ENCODE data around the gene ZBED1. TPM values are rescaled to one million over a fixed set of nuclear protein-coding genes. Genes with fewer than 3 reads are reported as not detected.
A peak's percentile ranks its signal among the peaks of the same experiment; 100 is the strongest.

Gene ZBED1
- total RNA-seq, 1 experiment from 2014 or later = 26.4 TPM

DNA sequence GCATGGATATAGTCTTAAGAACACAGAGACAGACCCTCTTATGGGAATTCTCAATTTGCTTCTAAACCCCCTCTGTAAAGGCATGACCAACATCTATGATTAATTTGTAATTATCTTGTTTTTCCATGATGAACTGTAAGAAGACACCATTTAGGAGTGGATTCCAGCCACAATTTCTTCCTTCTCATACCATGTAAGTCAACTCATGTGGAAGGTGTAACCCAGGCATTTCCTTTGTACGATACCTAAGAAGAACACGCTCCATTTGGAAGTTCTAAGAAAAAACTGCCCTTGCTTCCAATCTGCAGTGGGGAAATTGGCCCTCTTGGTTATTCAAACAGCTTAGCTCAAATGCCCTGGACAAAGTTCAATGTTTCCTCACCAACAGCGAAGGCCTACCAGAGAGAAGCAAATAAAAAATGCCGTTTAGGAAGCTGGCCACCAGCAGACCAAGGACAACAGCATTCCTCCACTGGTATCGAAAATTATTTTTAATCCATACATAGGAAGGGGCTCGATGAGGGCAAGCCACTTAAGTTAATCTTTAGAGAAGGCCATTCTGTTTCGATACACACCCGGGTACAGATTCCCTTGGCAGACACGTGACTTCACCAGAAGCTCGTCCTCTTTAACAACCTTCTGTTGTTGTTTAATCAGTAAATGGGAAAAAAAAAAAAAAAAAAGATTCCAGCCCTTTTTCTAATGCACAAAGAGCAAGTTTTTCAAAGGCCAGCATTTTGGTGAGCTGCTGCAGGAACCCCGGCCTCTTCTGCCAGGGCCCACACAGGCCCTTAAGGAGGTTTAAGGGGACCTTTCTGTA, 2.6 kb downstream of the ZBED1 start:
- Histone ChIP-seq H3K9me3 (replicated peaks) (no peaks in the 10 kb centered on the region), H3K27me3 (no peaks in the 10 kb centered on the region), H3K4me1 (peaks cover 6% of the 10 kb centered on the region; the same call in 1 of the 2 replicates), H3K27ac (no peak overlapping the region), H3K36me3 (peaks cover 11% of the 10 kb centered on the region), H3K4me3 (no peak overlapping the region)
- DNase-seq = no peak

DNA sequence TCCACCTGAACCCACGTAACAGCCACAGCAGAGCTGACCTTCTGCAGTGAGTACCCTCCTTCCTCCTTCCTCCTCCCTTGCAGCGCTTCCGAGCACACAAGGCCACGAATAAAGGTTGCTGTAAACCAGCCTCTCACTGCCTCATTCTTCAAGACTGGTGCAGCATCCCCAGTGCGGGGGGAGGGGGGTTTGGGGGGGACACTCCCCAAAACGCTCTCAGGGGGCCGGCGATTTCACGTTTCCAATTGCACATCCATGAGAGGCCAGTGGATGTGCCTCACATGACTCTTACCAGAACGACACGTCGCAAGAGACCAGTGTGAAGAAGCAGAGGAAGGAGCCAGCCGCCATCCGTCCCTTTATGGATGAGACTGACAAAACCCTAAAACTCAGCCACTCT, 5.2 kb downstream of the ZBED1 start:
- Histone ChIP-seq H3K36me3 (peaks cover 20% of the 10 kb centered on the region), H3K9me3 (replicated peaks) (no peaks in the 10 kb centered on the region), H3K27ac (no peak overlapping the region), H3K4me1 (peaks cover 6% of the 10 kb centered on the region; the same call in 1 of the 2 replicates), H3K27me3 (no peaks in the 10 kb centered on the region), H3K4me3 (no peak overlapping the region)
- DNase-seq = no peak

DNA sequence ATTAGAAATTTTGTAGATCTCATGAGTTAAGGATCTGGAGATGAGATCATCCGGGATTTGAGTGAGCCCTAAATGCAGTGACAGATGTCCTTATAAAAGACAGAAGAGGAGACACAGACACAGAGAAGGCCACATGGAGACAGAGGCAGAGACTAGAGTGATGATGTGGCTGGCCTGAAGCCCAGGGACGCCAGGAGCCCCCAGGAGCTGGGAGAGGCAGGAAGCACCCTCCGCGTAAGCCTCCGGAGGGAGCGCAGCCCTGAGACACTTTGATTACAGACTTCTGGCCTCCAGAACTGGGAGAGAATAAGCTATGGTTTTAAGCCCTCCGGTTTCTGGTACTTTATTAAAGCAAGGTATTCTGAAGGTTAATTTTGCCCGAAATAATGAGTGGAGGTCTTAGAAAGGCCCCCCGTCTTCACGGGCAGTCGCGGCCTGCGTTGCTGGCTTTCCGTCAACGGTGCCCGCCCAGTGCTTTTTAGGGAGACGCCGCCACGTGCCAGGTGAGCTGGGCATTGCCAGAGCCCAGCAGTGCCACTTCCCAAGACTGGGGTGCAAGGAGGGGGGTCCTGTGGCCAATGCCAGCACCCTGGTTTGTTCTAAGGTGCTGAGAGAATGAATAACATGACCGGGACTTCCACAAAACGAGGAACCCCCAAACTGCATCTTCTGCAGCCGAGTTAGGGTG, 8.1 kb downstream of the ZBED1 start:
- Histone ChIP-seq H3K9me3 (replicated peaks) (no peaks in the 10 kb centered on the region), H3K27ac (no peak overlapping the region)
- no peak for DNase-seq

DNA sequence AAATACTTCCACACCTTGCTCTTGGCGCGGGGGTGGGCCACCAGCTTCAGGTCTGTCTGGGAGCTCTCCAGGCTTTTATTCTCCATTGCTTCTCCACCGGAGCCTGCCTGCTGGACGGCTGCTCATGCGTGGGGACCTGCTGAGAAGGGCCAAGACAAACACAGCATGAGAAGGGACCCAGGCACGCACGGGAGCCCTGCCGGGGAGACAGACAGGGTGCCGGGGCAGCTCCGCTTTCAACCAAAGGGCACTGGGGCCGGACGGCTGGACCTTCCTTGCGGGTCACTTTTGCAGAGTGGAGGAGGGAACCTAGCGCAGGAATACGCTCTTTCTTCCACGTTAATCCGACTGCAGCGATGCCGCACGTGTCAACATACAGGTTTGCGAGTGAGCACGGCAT, 10.1 kb downstream of the ZBED1 start:
- Histone ChIP-seq H3K27me3 (no peaks in the 10 kb centered on the region), H3K4me3 (no peak overlapping the region), H3K27ac (no peak overlapping the region), H3K36me3 (peaks cover 40% of the 10 kb centered on the region), H3K9me3 (replicated peaks) (no peaks in the 10 kb centered on the region), H3K4me1 (no peaks in the 10 kb centered on the region)
- no peak for DNase-seq

More for the DNA sequence above, 8.1 kb downstream of the ZBED1 start:
- H3K36me3 ChIP-seq = peaks cover 37% of the 10 kb centered on the region
- no peak overlapping the region for H3K4me3 ChIP-seq
- no peaks in the 10 kb centered on the region for H3K27me3 ChIP-seq
- H3K4me1 ChIP-seq = 0 out of 2 replicates have a peak, but pooled peaks cover 1% of the 10 kb centered on the region

DNA sequence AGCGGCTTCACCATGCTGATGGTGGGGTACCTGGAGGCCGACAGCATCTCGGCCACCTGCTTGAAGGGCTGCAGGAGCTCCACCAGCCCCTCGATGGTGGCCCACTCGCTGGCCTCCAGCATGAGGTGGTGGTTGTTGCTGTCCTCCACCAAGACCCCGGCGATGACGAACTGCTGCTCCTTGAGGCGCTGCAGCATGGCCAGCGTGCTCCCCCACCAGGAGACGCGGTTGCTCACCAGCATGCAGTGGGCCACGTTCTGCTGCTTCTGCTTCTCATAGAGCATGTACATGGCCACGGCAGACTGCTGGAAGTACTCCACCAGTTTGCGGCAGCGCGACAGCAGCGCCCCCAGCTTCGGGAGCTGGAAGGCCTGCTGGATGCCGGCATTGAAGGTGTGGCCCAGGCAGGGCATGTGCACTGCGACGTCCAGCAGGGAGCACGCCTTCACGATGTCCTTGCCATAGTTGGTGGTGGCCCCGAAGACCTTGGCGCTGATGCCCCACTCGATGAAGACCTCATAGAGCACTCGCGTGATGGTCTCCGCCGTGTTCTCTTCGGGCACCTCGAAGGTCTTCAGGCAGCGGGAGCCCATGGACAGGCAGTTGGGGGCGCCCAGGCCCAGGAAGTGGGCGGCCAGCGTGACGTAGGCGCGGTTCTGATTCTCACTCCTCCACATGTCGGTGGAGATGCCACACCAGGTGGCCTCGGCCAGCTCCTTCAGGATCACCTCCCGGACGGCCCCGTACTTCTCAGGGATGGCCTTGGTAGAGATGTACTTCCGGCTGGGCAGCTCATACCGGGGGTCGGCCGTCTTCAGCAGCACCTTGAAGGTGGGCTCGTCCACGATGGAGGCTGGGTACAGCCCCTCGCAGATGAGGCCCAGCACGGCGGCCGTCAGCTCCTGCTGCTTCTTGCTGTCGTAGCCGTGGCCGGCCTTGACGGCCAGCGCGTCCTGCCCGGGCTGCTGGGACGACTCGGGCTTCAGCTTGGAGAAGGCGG, 11.0 kb downstream of the ZBED1 start:
- Histone ChIP-seq H3K4me1 (no peaks in the 10 kb centered on the region), H3K36me3 (peaks cover 40% of the 10 kb centered on the region), H3K9me3 (replicated peaks) (no peaks in the 10 kb centered on the region), H3K27ac (no peak overlapping the region), H3K4me3 (no peak overlapping the region), H3K27me3 (no peaks in the 10 kb centered on the region)
- no peak for DNase-seq

DNA sequence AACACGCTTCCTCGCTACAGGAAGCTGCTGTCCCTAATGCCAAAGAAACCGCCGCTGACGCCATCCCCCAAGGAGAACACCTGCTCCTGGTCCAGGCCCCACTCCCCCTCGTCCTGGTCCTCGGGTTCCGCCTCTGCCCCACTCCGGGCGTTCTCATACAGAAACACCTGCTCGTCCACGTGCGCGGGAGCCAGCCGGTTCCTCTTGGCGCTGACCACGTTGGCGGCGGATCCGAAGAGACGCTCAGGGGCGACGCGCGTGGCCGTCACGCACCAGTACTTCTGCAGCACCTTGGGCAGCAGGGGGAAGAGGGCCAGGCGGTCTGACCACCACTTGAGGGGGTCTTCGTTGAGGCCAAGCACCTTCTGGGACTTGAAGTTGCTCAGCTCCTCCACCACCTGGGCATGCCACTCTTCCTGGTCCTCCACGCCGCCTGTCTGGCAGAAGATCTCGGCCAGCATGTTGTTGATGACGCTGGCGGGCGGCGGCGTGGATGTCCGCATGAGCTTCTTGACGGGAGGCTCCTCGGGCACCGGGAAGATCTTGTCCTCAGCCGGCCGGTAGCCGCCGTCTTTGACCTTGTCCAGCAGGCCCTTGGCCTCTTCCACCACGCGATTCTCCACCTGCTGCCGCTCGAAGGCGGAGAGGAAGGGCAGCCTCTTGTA, 12.0 kb downstream of the ZBED1 start:
- no peak overlapping the region for H3K4me3 ChIP-seq
- H3K36me3 ChIP-seq = peaks cover 36% of the 10 kb centered on the region
- H3K27ac ChIP-seq = no peak overlapping the region
- DNase-seq = no peak
- H3K9me3 ChIP-seq (replicated peaks) = no peaks in the 10 kb centered on the region
- no peaks in the 10 kb centered on the region for H3K27me3 ChIP-seq
- H3K4me1 ChIP-seq = peaks cover 3% of the 10 kb centered on the region

DNA sequence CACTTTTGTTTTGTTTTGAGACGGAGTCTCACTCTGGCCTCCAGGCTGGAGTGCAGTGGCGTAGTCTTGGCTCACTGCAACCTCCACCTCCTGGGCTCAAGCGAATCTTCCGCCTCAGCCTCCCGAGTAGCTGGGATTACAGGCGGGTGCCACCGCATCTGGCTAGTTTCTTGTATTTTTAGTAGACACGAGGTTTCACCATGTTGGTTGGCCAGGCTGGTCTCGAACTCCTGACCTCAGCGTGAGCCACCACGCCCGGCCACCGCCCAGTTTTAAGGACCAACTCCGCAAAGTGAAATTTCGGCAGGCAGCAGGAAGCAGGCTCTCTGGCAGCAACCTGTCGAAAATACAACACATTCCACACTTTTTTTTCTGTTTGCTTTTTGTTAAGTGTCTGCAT, 13.4 kb downstream of the ZBED1 start:
- no peak overlapping the region for H3K27ac ChIP-seq
- peaks cover 9% of the 10 kb centered on the region for H3K4me1 ChIP-seq
- H3K4me3 ChIP-seq = no peak overlapping the region
- no peaks in the 10 kb centered on the region for H3K27me3 ChIP-seq
- no peaks in the 10 kb centered on the region for H3K9me3 ChIP-seq (replicated peaks)
- peaks cover 36% of the 10 kb centered on the region for H3K36me3 ChIP-seq
- no peak for DNase-seq

DNA sequence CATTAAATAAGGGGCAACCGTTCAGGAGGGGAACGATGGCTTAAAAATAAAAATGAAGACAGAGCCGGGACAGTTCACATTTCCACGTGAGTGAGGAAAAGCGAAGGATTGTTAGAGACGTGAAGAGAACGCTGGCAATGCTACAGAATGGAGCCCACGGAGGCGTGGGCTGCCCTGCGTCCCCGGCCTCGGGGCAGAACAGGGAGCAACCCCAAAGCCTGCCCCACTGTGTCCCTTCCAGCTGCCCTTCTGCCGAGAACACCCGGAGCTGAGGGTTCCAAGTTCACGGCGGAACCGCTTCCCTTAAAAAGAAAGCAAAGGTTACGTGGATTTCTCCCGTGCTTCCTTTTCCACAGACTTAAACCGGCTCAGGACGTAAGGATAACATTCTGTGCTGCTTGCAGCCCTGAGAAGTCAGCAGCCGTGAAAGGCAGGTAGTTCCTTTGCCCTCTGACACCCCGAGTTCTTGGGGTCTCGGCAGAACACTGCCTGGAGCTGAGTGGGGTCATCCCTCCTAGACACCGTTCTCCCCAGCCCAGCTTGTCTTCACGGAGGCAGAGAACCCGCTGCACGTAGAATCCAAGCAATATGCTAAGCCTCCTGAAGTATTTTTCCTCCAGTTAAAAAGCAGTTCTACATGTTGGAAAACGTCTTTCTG, 14.2 kb downstream of the ZBED1 start:
- no peak overlapping the region for H3K27ac ChIP-seq
- DNase-seq = no peak
- H3K4me3 ChIP-seq = no peak overlapping the region
- no peaks in the 10 kb centered on the region for H3K9me3 ChIP-seq (replicated peaks)
- H3K27me3 ChIP-seq = no peaks in the 10 kb centered on the region
- H3K4me1 ChIP-seq = peaks cover 9% of the 10 kb centered on the region
- H3K36me3 ChIP-seq = peaks cover 31% of the 10 kb centered on the region

DNA sequence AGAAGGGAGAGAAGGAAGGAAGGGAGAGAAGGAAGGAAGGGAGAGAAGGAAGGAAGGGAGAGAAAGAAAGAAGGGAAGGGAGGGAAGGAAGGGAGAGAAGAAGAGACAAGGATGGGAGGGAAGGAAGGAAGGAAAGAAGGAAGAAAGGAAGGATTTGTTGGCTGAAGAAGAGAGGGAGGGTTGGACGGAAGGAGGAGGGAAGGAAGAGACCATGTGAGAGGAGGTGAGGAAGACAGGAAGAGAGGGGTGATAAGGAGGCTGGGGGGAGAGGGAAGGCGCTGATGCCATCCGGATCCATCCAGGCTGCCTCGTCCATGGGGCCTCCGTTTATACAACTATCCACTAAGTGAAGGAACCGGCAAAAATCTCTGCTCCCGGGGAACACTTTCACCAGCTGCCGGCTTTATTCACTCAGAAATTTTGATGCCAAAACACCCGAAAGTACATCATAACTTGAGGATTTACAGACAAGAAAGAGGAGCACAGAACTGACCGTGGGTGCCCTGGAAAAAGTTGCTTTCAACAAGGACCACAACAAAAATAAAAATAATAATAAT, 14.9 kb downstream of the ZBED1 start:
- Histone ChIP-seq H3K27ac (no peak overlapping the region), H3K4me1 (peaks cover 9% of the 10 kb centered on the region), H3K9me3 (replicated peaks) (no peaks in the 10 kb centered on the region), H3K27me3 (no peaks in the 10 kb centered on the region), H3K36me3 (peaks cover 26% of the 10 kb centered on the region), H3K4me3 (no peak overlapping the region)
- no peak for DNase-seq

DNA sequence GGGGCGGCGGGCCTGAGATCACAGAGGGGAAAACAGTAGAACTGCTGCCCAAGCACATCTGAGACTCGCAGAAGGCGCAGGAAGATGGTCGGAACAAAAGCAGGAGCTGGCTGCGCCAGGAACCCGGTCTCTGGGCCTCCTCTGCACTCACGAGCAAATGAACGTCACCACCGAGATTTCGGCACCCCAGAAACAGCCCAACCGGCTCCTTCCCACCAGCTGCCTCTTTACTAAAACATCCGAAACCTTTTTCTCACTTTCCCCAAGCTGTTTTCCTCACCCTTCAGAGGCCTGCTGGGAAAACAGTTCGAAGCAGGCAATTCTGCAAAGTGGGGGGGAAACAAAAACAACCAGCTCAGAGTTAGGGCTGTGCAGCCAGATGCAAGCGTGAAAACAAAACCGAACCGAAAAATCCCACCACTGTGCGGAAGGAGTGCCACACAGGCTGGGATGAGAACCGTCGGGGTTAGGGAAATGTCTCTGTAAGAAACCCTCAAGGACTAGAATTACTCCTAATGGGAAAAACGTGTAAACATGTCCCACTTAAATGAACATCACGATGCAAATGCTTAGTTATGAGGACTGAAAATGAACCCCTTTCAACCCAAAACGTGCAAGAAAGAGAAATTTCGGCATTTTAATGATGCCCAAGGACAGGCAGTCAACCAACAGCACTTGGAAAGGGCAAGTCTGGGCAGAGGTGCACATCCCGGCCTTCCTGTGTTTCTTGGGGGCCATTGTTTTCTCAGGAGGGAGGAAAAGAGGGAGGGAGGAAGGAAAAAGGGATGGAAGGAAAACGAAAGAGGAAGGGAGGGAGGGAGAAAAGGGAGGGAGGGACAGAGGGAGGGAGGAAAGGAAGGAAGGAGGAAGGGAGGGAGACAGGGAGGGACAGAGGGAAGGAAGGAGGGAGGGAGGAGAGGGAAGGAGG, 15.8 kb downstream of the ZBED1 start:
- H3K4me1 ChIP-seq = peaks cover 9% of the 10 kb centered on the region
- no peaks in the 10 kb centered on the region for H3K27me3 ChIP-seq
- no peaks in the 10 kb centered on the region for H3K9me3 ChIP-seq (replicated peaks)
- peaks cover 22% of the 10 kb centered on the region for H3K36me3 ChIP-seq
- no peak overlapping the region for H3K4me3 ChIP-seq
- no peak for DNase-seq
- H3K27ac ChIP-seq = no peak overlapping the region

DNA sequence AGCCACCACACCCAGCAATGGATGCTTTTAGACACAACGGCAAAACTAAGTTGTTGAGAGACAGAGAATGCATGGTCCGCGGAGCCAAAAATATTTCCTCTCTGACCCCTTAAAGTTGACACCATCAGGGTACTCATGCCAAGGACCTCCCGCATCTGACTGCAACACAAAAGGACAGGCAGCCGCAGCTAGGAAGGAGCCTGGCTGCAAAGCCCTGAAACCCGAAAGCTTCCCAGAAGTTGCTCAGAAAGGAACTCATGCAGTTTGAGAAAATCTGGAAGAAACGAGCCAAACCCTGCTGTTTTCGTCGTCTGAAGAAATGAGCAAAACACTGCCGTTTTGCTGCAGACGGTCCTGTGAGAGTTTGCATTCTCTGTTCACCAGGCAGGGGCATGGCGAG, 16.5 kb downstream of the ZBED1 start:
- peaks cover 9% of the 10 kb centered on the region for H3K4me1 ChIP-seq
- H3K9me3 ChIP-seq (replicated peaks) = no peaks in the 10 kb centered on the region
- H3K36me3 ChIP-seq = peaks cover 15% of the 10 kb centered on the region
- H3K27me3 ChIP-seq = no peaks in the 10 kb centered on the region
- no peak overlapping the region for H3K4me3 ChIP-seq
- DNase-seq = no peak
- H3K27ac ChIP-seq = no peak overlapping the region

DNA sequence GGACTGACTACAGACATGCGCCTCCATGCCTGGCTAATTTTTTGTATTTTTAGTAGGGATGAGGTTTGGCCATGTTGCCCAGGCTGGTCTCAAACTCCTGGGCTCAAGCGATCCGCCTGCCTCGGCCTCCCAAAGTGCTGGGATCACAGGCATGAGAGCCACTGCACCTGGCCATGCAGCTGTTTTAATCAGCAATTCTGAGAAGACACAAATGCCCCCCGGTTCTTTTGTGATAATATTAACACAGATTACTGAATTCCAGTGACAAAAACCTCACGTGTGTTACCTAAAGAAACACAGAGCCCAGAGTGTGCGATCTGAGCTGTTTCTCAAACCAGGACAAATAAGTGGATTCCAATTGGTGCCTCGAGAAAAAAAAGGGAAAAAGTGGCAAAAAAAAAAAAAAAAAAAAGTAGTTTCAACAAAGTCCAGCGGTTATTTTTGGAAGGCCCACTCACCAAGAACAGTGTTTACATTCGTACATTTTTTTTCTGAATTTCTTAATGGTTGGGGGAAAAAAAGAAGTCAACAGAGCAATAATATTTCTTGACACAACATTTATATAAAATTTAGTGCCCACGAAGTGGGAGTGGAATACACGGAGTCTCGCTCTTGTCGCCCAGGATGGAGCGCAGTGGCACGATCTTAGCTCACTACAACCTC, 17.2 kb downstream of the ZBED1 start:
- peaks cover 9% of the 10 kb centered on the region for H3K36me3 ChIP-seq
- H3K9me3 ChIP-seq (replicated peaks) = no peaks in the 10 kb centered on the region
- peak overlapping the region; percentile 18; the same call in 1 of the 2 replicates for H3K27ac ChIP-seq
- no peak overlapping the region for H3K4me3 ChIP-seq
- no peaks in the 10 kb centered on the region for H3K27me3 ChIP-seq
- H3K4me1 ChIP-seq = peaks cover 9% of the 10 kb centered on the region
- DNase-seq = peak in 1 of 2 experiments; percentile 60

Data from SJCRH30 (cell line).